NK-92 (cell line): ENCODE measurements around the gene GCAT.

ENCODE experiments used
- DNase-seq: peaks from one replicate; lab custom pipeline; 2025; ENCODE audit not compliant: unreplicated experiment; lab: John Stamatoyannopoulos, UW

Gene GCAT

DNA sequence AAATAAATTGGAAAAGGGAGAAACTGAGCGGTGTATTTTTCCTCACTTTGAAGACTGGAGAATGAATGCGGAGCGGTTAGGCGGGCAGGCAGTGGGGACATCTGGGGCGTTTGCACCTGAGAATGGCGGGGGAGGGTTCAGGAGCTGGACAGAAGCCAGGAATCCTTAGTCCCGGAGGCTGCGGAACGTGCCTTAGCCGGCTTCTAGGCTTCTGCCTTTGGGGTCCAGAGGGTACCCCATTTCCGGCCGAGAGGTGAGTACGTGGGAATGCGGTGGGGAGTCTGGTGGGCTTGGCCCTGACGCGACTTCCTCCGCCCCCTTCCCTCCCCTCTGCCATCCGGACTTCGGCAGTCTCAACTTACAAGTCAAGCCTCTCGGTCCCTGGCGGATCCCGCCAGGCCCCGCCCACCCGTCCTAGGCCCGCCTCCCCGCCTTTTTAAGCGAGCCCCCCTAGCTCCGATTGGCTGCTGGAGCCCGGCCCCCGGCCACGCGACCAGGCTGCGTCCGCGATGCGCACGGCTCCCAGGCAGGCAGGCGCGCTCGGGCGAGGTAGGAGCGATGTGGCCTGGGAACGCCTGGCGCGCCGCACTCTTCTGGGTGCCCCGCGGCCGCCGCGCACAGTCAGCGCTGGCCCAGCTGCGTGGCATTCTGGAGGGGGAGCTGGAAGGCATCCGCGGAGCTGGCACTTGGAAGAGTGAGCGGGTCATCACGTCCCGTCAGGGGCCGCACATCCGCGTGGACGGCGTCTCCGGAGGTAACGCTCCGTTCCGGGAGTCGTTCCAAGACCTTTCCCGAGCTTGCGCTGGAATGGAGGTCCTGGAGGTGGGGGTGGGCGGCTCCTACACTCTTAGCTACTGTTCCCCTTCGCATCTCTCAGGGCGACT is at the start of gene GCAT:
Gene GCAT (plus strand): TSS at position 525 of the 884 bp plus-strand sequence. CDS start 34 bp downstream, at position 559.
- DNase-seq, result no peak

- DNase-seq, result no peak
These were observed 49.0 kb upstream of the GCAT start for GRCh38 chr22:37758694-37759093.

GRCh38 chr22:37759281-37759680 is 48.5 kb upstream of the GCAT start:
- no peak for DNase-seq

- DNase-seq, result no peak
These were observed 47.6 kb upstream of the GCAT start for GRCh38 chr22:37760152-37760551.

DNA sequence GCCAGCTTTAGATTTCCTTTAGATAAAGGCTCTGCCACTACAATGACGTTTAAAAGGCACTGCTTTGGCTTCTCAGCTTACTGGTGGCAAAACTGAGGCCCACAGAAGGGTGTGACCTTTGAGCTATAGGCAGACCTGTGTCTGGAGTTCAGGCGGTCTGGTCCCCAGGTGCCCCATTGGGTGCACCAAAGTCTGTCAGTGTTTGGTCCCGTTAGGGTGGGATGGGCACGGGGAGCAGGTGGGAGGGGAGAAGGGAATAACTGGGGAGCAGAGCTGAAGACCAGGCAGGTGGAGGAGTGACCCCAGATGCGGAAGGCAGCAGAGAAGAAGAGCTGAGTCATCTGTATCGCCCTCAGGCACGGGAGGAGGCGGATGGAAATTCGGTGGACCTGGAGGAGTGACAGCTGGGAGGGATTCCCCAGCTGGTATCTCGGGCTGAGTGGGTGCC is 45.3 kb upstream of the GCAT start:
- no peak for DNase-seq

DNA sequence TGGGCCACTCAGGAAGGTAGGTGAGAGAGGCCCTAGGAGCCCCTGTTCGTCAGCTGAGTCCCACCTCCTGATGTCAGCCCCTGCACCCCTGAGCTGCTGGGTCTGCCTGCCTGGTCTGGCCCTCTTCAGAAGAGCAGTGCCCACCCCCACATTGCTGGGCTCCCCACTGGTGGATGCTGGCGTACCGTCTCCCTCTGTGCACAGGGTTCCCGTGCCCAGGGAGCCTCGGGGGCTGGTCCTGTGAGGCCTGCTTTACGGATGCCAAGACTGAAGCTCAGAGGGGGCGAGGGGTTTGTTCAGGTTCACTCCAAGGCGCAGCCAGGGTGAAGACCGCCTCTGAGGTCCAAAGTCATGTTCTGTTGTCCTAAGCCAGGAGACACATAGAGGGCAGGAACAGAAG is 44.7 kb upstream of the GCAT start:
- DNase-seq, result no peak

DNA sequence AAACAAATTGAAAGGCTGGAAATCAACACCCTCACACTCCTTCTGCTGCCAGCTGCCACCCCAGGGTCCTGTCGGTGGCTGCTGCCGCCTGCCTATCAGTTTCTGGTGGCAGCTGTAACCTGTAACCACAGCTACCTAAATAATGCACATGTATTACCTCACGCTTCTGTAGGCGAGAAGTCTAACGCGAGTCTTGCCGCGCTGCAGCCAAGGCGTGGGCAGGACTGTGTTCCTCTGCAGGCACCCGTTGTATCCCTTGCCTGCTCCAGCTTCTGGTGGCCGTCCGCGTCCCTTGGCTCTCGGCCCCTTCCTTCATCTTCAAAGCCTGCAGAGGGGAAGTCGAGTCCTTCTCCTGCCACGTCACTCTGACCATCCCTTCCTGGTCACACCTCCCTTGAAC is 44.1 kb upstream of the GCAT start:
- DNase-seq, result no peak

DNA sequence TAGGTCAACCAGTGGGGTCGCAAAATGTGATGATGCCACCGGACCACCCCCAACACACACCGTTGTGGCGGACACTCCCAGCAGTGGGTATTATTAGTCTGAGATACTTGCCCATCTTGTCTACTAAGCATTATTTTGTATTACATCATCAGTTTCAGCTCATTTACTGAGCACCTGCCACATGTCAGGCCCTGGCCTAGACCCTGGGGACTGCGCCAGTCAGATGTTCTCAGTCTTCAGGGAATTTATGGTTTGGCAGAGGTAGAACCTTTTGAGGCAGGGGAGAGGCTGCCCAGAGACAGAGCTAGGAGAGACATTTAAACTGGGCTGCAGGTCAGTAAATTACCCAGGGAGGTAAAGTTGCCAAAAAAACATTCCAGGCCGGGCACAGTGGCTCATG is 43.1 kb upstream of the GCAT start:
- no peak for DNase-seq

- DNase-seq, result no peak
These were observed 42.2 kb upstream of the GCAT start for GRCh38 chr22:37765498-37765897.

- DNase-seq, result no peak
These were observed 41.7 kb upstream of the GCAT start for GRCh38 chr22:37765953-37766576.

GRCh38 chr22:37768273-37768672 is 39.5 kb upstream of the GCAT start:
- no peak for DNase-seq

- DNase-seq, result no peak
These were observed 38.7 kb upstream of the GCAT start for GRCh38 chr22:37769056-37769455.

DNA sequence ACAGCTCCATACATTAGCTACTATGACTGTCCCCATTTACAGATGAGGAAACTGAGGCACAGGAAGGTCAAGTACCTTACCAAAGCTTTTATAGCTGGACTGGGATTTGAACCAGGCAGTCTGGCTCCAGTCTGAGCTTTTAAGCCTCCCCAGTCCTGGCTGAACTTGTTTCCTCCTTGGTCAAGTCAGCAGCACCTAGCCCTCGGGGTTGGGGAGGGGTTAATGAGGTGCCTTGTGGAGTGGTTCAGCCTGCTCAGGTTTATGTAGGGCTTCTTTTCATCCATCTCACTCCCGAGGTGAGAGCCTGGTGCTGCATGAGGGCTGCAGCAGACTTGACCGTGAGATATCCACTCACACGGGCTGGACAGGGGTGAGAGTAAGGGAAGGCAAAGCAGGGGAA is 36.7 kb upstream of the GCAT start:
- DNase-seq, result no peak

- no peak for DNase-seq
These were observed 35.9 kb upstream of the GCAT start for GRCh38 chr22:37771702-37772427.

DNA sequence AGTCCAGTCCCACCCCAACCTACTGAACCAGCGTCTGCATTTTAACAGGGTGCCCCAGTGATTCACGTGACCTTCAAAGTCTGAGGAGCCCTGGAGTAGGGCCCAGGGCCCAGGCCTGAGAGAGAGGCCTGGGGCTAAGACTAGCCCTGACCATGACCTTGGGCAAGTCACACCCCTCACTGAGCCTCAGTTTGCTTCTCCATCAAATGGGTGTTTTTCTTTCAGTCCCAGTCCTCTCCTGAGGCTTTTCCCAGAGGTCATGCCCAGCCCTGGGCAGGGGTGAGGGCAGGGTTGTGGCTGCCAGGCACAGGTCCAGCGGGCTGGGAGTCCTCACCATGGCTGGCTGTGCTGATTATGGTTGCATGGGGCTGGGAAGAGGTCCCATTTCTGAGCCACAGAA is 33.0 kb upstream of the GCAT start:
- no peak for DNase-seq

DNA sequence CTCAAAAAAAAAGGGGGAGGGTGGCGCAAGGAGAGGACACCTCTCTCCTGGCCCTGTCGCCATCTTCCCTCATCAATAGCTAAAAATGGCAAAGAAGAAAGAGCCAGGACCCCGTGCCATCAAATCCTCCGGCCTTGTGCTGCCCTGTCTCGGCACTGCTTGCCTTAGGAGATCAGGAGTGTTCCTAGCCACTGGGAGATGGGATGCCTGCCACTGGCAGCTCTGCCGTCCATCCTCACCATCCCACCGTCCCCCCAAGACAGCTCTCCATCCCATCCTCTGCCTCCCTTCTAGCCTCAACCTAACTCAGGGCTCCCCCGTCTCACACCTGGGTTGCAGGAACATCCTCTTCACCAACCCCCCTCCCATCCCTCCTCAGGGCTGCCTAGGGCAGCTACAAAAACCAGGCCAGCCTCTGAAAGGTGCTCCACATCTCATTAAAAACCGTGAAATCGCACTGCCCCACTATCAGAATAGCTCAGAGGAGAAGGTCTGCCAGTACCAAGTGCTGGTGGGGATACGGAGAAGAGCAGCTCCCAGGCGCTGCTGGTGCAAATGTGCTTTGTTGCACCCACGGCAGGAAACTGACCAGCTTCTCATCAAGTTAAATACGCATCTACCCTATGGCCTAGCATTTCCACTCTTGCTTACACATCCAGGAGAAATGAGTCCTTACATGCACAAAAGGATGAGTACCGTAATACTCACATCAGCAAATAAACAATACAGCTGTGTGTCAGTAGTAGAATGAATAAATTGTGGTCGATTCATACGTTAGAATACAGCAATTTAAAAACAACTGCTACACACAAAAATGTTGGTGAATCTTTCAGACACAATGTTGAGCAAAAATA is 31.7 kb upstream of the GCAT start:
- no peak for DNase-seq

GRCh38 chr22:37776639-37777005 is 31.1 kb upstream of the GCAT start:
- DNase-seq, result no peak

- no peak for DNase-seq
These were observed 30.5 kb upstream of the GCAT start for GRCh38 chr22:37777122-37777687.

GRCh38 chr22:37778370-37779009 is 29.2 kb upstream of the GCAT start:
- DNase-seq, result no peak

DNA sequence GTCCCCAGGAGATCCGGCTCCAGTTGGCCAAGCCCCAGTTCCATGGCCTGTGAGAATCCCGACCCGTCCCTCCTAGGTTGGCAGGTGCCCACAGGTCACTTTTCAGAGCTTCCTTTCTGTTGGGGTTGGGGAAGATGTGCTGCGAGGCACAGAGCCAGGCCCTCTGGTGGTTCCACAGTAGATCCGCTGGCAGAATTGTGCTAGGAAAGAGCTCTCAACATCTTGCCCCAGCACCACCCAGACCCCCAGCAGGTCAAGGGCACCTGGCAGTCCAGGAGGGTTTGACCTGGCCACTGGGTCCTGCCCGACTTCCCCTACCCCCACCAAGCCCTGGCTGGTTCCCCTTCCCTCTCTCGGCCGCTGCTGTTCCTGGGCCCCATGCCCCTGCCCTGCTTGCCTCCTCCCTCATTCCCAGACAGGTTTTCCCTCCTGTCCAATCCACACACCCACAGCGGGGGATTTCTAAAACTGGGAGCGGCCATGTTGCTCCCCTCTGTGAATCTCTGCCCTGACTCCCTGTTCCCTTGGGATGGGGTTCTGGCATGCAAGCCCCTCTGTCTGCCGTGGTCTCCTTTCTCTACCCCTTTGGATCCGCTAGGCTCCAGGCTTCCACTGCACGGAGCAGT is 26.2 kb upstream of the GCAT start:
- DNase-seq, result no peak
